Adrenal gland (tissue), 12 donors: Measurements from ENCODE around the gene ABLIM2. TPM values are rescaled to one million over a fixed set of nuclear protein-coding genes. Genes with fewer than 3 reads are reported as not detected.

Experiments
- DNase-seq, 7 donors: peaks; one replicate each; pipeline ENCODE4 v3.0.0-alpha.2; 2019 to 2020
- H3K27ac ChIP-seq, 5 donors: fragments of 200-600 bp; sonication (generic) in 4 of 5; 1 replicate in 3 of 5; 2 replicates in 2 of 5; pipeline versions ENCODE4 v1.5.1 to v1.8.0; 2016 to 2020; ENCODE audit warnings: mild to moderate bottlenecking in 1 of 5
- H3K27me3 ChIP-seq: fragments of 200-600 bp; 2 replicates; pipeline ENCODE4 v1.8.0; 2021
- H3K36me3 ChIP-seq, 2 donors: fragments of 200-600 bp; replicated peaks in 1 of 2; 1 replicate in 1 of 2; 2 replicates in 1 of 2; pipeline versions ENCODE4 v1.5.1 to v1.8.0; 2018 to 2022
- H3K4me1 ChIP-seq, 2 donors: fragments of 200-600 bp; replicated peaks in 1 of 2; 1 replicate in 1 of 2; 2 replicates in 1 of 2; pipeline versions ENCODE4 v1.5.1 to v1.8.0; 2018 to 2021
- H3K4me3 ChIP-seq, 4 donors: fragments of 200-600 bp; sonication (generic) in 3 of 4; one replicate each; pipeline ENCODE4 v1.5.1; 2016 to 2018
- H3K9me3 ChIP-seq, 3 donors: fragments of 200-600 bp; sonication (generic) in 1 of 3; replicated peaks in 1 of 3; 1 replicate in 2 of 3; 2 replicates in 1 of 3; pipeline versions ENCODE4 v1.5.1 to v1.8.0; 2016 to 2021
- POLR2A ChIP-seq, 2 donors: fragments of 450-650 bp; IDR thresholded peaks; one replicate each; pipeline ENCODE4 v1.6.1; 2017; ENCODE audit warnings: antibody characterized with exemption in 2 of 2, mild to moderate bottlenecking in 2 of 2, moderate library complexity in 1 of 2
- WGBS, 4 donors: extraction: QIAGEN DNeasy Blood & Tissue Kit in 2 of 4; methylation state at CpG; one replicate each; pipeline versions ENCODE4 v1.1.5 to v1.1.7; 2013 to 2017; 5-methylcytosine and 5-hydroxymethylcytosine counted together
- intact Hi-C, 2 donors: fragments of 100-400 bp; cut with DNase I; formaldehyde crosslinking; loops; one replicate each; pipeline versions ENCODE4 v1.14.1 to v1.15.0; 2022 to 2023
- polyA plus RNA-seq, 3 donors: library from polyadenylated mRNA; stranded (reverse); fragments of 200-250 nt in 2 of 3; fragments of 350-450 nt in 1 of 3; fragmentation: Illumina TruSeq in 1 of 3; extraction: RNeasy Lipid Tissue Mini Kit (QIAGEN cat#74804) in 1 of 3; gene quantifications; one replicate each; pipeline ENCODE4 v1.2.3, GENCODE V29; 2013 to 2014
- total RNA-seq, 9 donors: library from RNA; depleted of rRNA in 4 of 9; stranded (reverse); fragments of >200 nt in 4 of 9; fragments of 120-200 nt in 1 of 9; fragmentation: NEBNext Ultra II Directional in 1 of 9; extraction: Animal tissue kit (Norgen Biotek cat#: 25700) in 1 of 9; gene quantifications; one replicate each; pipeline versions ENCODE4 v1.1.0 to v1.2.4, GENCODE V29; 2013 to 2023
- TF ChIP-seq, protein P1 (sequence below), 6 experiments: fragments of 450-650 bp in 4 of 6; fragments of 200-600 bp in 2 of 6; sonication (generic) in 1 of 6; IDR thresholded peaks; 1 replicate in 5 of 6; 2 replicates in 1 of 6; pipeline versions ENCODE4 v1.5.1 to v1.8.0; 2016 to 2021; ENCODE audit warnings: antibody characterized with exemption in 6 of 6, mild to moderate bottlenecking in 2 of 6, moderate library complexity in 1 of 6
- donor health status: healthy with polysubstance abuse.
- donor health status: Bipolar disorder and iron deficiency.
- donor health status: DM: yes; HTN: yes; CAD: no.
- donor health status: DM: no; HTN: no; CAD: no.
- donor health status: DM: no; HTN: no; CAD: no.
- donor health status: DM: yes; HTN: yes; CAD: no.

Gene ABLIM2
- total and polyA plus RNA-seq, 12 donors = 5.8 to 31.2 (median 14.6) TPM

GRCh38 chr4:8155048-8155447 lies 3.6 kb downstream of the ABLIM2 start:
- no peaks in the 10 kb centered on the region for H3K27me3 ChIP-seq
- no peak for DNase-seq
- peaks cover 11 to 20% of the 10 kb centered on the region in 2 donors for H3K4me1 ChIP-seq
- no peak overlapping the region for H3K4me3 ChIP-seq
- intact Hi-C loops = no loop called here
- H3K27ac ChIP-seq = no peak overlapping the region
- TF ChIP-seq, protein P1, sequence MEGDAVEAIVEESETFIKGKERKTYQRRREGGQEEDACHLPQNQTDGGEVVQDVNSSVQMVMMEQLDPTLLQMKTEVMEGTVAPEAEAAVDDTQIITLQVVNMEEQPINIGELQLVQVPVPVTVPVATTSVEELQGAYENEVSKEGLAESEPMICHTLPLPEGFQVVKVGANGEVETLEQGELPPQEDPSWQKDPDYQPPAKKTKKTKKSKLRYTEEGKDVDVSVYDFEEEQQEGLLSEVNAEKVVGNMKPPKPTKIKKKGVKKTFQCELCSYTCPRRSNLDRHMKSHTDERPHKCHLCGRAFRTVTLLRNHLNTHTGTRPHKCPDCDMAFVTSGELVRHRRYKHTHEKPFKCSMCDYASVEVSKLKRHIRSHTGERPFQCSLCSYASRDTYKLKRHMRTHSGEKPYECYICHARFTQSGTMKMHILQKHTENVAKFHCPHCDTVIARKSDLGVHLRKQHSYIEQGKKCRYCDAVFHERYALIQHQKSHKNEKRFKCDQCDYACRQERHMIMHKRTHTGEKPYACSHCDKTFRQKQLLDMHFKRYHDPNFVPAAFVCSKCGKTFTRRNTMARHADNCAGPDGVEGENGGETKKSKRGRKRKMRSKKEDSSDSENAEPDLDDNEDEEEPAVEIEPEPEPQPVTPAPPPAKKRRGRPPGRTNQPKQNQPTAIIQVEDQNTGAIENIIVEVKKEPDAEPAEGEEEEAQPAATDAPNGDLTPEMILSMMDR (IDR thresholded peaks at IDR 0.05) = no peak
- no peak for TF ChIP-seq POLR2A (IDR thresholded peaks at IDR 0.05)
- no peaks in the 10 kb centered on the region for H3K36me3 ChIP-seq
- H3K9me3 ChIP-seq = no peaks in the 10 kb centered on the region
- WGBS, 4 donors = 81 to 93% (median 86%) methylated on average over 4 to 6 of the region's 6 CpGs

- Histone ChIP-seq H3K36me3 (no peaks in the 10 kb centered on the region), H3K4me3 (no peak overlapping the region), H3K9me3 (no peaks in the 10 kb centered on the region), H3K27me3 (no peaks in the 10 kb centered on the region), H3K4me1 (peaks cover 6 to 9% of the 10 kb centered on the region in 2 donors), H3K27ac (no peak overlapping the region)
- intact Hi-C loops = no loop called here
- no peak for DNase-seq
- WGBS, 4 donors = 87 to 96% (median 91%) methylated on average over 9 to 10 of the region's 10 CpGs
- TF ChIP-seq, protein P1 (IDR thresholded peaks at IDR 0.05) = no peak
- no peak for TF ChIP-seq POLR2A (IDR thresholded peaks at IDR 0.05)
These were observed 5.2 kb downstream of the ABLIM2 start for GRCh38 chr4:8153441-8153840.

DNA sequence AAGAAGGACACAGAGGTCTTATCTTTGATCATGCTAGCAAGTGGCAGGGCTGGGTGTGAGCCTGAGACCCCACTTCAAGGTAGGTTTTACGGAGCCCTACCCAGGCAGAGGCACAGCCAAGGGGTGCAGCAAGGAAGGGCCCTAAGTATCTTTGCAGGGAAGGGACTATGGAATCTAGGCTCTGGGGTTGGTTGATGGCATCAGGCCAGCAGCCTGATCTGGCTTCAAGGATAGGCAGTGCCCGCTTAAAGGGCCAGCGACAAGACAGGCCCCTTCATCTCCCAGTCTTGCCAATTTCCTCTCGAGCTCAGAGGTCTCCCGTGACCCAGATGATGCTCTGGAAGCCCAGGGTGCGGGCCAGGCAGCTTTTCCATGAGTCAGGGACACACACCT lies 5.8 kb downstream of the ABLIM2 start:
- Histone ChIP-seq H3K27ac (no peak overlapping the region), H3K4me3 (no peak overlapping the region), H3K27me3 (no peaks in the 10 kb centered on the region), H3K9me3 (no peaks in the 10 kb centered on the region), H3K36me3 (no peaks in the 10 kb centered on the region), H3K4me1 (peaks cover under 1 to 5% of the 10 kb centered on the region in 2 donors)
- peak; percentile 42 to 78 (median 68) for DNase-seq
- TF ChIP-seq, protein P1 (IDR thresholded peaks at IDR 0.05) = no peak
- no peak for TF ChIP-seq POLR2A (IDR thresholded peaks at IDR 0.05)
- 39 to 50% (median 46%) methylated on average over 5 to 6 of the region's 6 CpGs for WGBS, 4 donors
- intact Hi-C loops = no loop called here

GRCh38 chr4:8152090-8152864 lies 6.3 kb downstream of the ABLIM2 start:
- H3K4me1 ChIP-seq = no peaks in the 10 kb centered on the region
- 84 to 86% (median 85%) methylated on average over 25 to 39 of the region's 39 CpGs for WGBS, 4 donors
- H3K27me3 ChIP-seq = no peaks in the 10 kb centered on the region
- intact Hi-C loops = no loop called here
- TF ChIP-seq, protein P1 (IDR thresholded peaks at IDR 0.05) = no peak
- TF ChIP-seq POLR2A (IDR thresholded peaks at IDR 0.05) = no peak
- DNase-seq = no peak
- no peak overlapping the region for H3K4me3 ChIP-seq
- no peaks in the 10 kb centered on the region for H3K36me3 ChIP-seq
- H3K9me3 ChIP-seq = no peaks in the 10 kb centered on the region
- no peak overlapping the region for H3K27ac ChIP-seq
